CD14-positive monocyte (primary cell): ENCODE results near the gene SYNM. TPM values are rescaled to one million over a fixed set of nuclear protein-coding genes. Genes with fewer than 3 reads are reported as not detected.

Experiments
- DNase-seq, 3 donors: peaks; one replicate each; pipeline ENCODE4 v3.0.0-alpha.2; 2011 to 2022
- H2AFZ ChIP-seq: 2 replicates; pipeline ENCODE4 v1.6.0; 2012; ENCODE audit warnings: mild to moderate bottlenecking, low read depth, low read length, inconsistent platforms; ENCODE audit not compliant: insufficient read depth, poor library complexity, severe bottlenecking
- H3K27ac ChIP-seq, 2 donors: 1 replicate in 1 of 2; 2 replicates in 1 of 2; pipeline ENCODE4 v1.5.1; 2012 to 2013; ENCODE audit warnings: low read length in 2 of 2, control low read depth in 1 of 2, inconsistent platforms in 1 of 2, low read depth in 1 of 2, mild to moderate bottlenecking in 1 of 2
- H3K27me3 ChIP-seq, 2 donors: one replicate each; pipeline versions ENCODE4 v1.6.0 to v1.6.1; 2011 to 2013; ENCODE audit warnings: low read length in 2 of 2; ENCODE audit not compliant: control insufficient read depth in 2 of 2, insufficient read depth in 2 of 2
- H3K36me3 ChIP-seq, 2 donors: replicated peaks in 1 of 2; 1 replicate in 1 of 2; 2 replicates in 1 of 2; pipeline versions ENCODE4 v1.5.1 to v1.6.1; 2012 to 2013; ENCODE audit warnings: low read length in 2 of 2, control low read depth in 1 of 2, inconsistent platforms in 1 of 2, mild to moderate bottlenecking in 1 of 2; ENCODE audit not compliant: insufficient read depth in 2 of 2, control insufficient read depth in 1 of 2
- H3K4me1 ChIP-seq, 2 donors: 1 replicate in 1 of 2; 2 replicates in 1 of 2; pipeline versions ENCODE4 v1.5.1 to v1.6.1; 2012 to 2013; ENCODE audit warnings: low read length in 2 of 2, control low read depth in 1 of 2, inconsistent platforms in 1 of 2, mild to moderate bottlenecking in 1 of 2, moderate library complexity in 1 of 2; ENCODE audit not compliant: insufficient read depth in 2 of 2, control insufficient read depth in 1 of 2
- H3K4me2 ChIP-seq: replicated peaks from 2 replicates; pipeline ENCODE3; 2012; ENCODE audit warnings: low read length, moderate library complexity, mild to moderate bottlenecking; ENCODE audit not compliant: poor library complexity, severe bottlenecking; ENCODE audit errors: extremely low read depth
- H3K4me3 ChIP-seq, 3 experiments: fragments of 200-600 bp in 1 of 3; sonication (generic) in 1 of 3; replicated peaks in 1 of 3; 1 replicate in 2 of 3; 2 replicates in 1 of 3; pipeline ENCODE4 v1.5.1; 2011 to 2013; ENCODE audit warnings: low read length in 3 of 3, mild to moderate bottlenecking in 3 of 3, control low read depth in 2 of 3, low read depth in 2 of 3, inconsistent platforms in 1 of 3, moderate library complexity in 1 of 3
- H3K79me2 ChIP-seq: 2 replicates; pipeline ENCODE4 v1.6.0; 2012; ENCODE audit warnings: mild to moderate bottlenecking, control low read depth, inconsistent platforms, low read length, moderate library complexity; ENCODE audit not compliant: insufficient read depth
- H3K9ac ChIP-seq: 2 replicates; pipeline ENCODE4 v1.6.0; 2017; ENCODE audit warnings: low read length, mild to moderate bottlenecking; ENCODE audit not compliant: insufficient read depth, poor library complexity, severe bottlenecking
- H3K9me3 ChIP-seq, 2 donors: replicated peaks in 1 of 2; 1 replicate in 1 of 2; 2 replicates in 1 of 2; pipeline versions ENCODE4 v1.5.1 to v1.6.1; 2012 to 2013; ENCODE audit warnings: low read length in 2 of 2, control low read depth in 1 of 2; ENCODE audit not compliant: control insufficient read depth in 1 of 2, insufficient read depth in 1 of 2
- H4K20me1 ChIP-seq: 2 replicates; pipeline ENCODE4 v1.6.0; 2012; ENCODE audit warnings: mild to moderate bottlenecking, low read length, control low read depth, moderate library complexity; ENCODE audit not compliant: insufficient read depth
- H3K27ac Mint-ChIP-seq, 7 donors: one replicate each; pipeline ENCODE4 v1.8.0; 2020; ENCODE audit warnings: mild to moderate bottlenecking in 7 of 7, mixed read lengths in 7 of 7, moderate library complexity in 6 of 7, inconsistent platforms in 2 of 7
- H3K27me3 Mint-ChIP-seq, 3 donors: one replicate each; pipeline ENCODE4 v1.8.0; 2021 to 2022; ENCODE audit warnings: low read depth in 3 of 3, mild to moderate bottlenecking in 3 of 3, mixed read lengths in 3 of 3, moderate library complexity in 3 of 3, inconsistent platforms in 1 of 3
- H3K36me3 Mint-ChIP-seq, 2 donors: one replicate each; pipeline ENCODE4 v1.8.0; 2020; ENCODE audit warnings: mixed read lengths in 2 of 2, inconsistent platforms in 1 of 2, mild to moderate bottlenecking in 1 of 2
- H3K4me1 Mint-ChIP-seq: one replicate; pipeline ENCODE4 v1.8.0; 2020; ENCODE audit warnings: mild to moderate bottlenecking, mixed read lengths
- H3K4me3 Mint-ChIP-seq, 2 donors: one replicate each; pipeline ENCODE4 v1.8.0; 2020; ENCODE audit warnings: mild to moderate bottlenecking in 2 of 2, mixed read lengths in 2 of 2, moderate library complexity in 1 of 2
- H3K9me3 Mint-ChIP-seq, 7 donors: one replicate each; pipeline ENCODE4 v1.8.0; 2020 to 2022; ENCODE audit warnings: mixed read lengths in 7 of 7, mild to moderate bottlenecking in 6 of 7, moderate library complexity in 6 of 7, inconsistent platforms in 2 of 7
- WGBS: methylation state at CpG from one replicate; pipeline ENCODE4 v1.1.5; 2013; ENCODE audit warnings: missing lambda C conversion rate; ENCODE audit not compliant: insufficient coverage; 5-methylcytosine and 5-hydroxymethylcytosine counted together
- intact Hi-C, 2 donors: fragments of 100-400 bp; cut with micrococcal nuclease; formaldehyde crosslinking; loops; one replicate each; pipeline versions ENCODE4 v1.15.0 to v1.15.1; 2023
- polyA plus RNA-seq, 3 donors: library from polyadenylated mRNA; depleted of rRNA in 1 of 3; unstranded in 2 of 3; stranded (reverse) in 1 of 3; fragments of 300-500 nt in 2 of 3; fragments of >200 nt in 1 of 3; fragmentation: Illumina TruSeq in 2 of 3; gene quantifications; 1 replicate in 2 of 3; 2 replicates in 1 of 3; pipeline ENCODE4 v1.2.3, GENCODE V29; 2012 to 2021
- TF ChIP-seq, protein P1 (sequence below): fragments of 200-600 bp; IDR thresholded peaks from one replicate; pipeline ENCODE4 v1.8.0; 2022; ENCODE audit warnings: antibody characterized with exemption, mild to moderate bottlenecking

SYNM gene
- polyA plus RNA-seq, 3 donors: 0.04 to 0.05 TPM; not detected in 1

DNA sequence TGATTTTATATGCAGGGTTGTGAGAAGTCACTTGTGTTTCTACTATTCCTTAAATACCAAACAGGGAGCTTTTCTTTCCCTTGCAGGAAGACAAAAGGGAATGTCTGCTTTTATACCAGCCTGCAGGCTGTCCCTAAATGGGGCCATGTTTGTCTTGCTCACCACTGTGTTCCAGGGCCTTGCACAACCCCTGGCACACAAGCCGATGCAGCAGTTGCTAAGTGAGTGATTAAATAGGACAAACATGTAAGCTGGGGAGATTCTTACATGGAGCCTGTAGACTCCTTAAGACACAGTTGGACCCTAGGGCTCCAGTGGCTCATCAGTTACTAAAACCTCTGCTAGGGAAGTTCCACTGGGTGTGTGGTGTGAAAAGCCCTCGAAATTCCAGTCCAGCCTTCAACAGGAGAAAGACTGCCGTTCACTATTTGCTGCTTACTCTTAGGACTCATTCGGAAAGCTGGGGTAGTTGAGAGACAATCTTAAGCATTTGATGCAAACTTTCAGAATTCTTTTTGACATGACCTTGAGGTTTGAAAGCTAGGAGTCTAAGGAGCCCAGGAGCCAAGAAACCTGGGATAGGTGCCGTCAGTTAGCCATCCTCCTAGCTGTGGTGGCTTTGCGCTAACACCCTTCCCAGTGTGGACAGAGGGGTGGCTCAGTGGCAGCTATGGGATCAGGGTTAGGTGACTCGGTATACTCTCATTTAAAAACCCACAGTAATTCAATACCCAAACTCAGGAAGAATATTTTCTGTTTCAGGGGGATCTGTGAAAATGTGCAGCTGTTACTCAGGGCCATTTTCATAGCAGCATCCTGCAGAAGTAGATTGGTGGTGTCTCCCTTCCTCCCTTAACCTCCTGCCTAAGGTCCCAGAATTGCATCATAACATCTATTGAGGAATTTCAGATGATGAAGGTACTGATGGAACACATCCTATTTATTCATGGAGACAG lies 39.1 kb downstream of the SYNM start:
- Mint-ChIP-seq H3K27me3 (peaks cover 0 to 6% (median 0%) of the 10 kb centered on the region in 3 donors), H3K4me3 (no peak overlapping the region), H3K4me1 (no peaks in the 10 kb centered on the region), H3K9me3 (peaks cover 0 to 1% (median 0%) of the 10 kb centered on the region in 7 donors), H3K27ac (no peak overlapping the region), H3K36me3 (no peaks in the 10 kb centered on the region)
- H3K36me3 ChIP-seq: no peaks in the 10 kb centered on the region
- H2AFZ ChIP-seq: no peak overlapping the region
- H4K20me1 ChIP-seq: no peaks in the 10 kb centered on the region
- TF ChIP-seq, protein P1, sequence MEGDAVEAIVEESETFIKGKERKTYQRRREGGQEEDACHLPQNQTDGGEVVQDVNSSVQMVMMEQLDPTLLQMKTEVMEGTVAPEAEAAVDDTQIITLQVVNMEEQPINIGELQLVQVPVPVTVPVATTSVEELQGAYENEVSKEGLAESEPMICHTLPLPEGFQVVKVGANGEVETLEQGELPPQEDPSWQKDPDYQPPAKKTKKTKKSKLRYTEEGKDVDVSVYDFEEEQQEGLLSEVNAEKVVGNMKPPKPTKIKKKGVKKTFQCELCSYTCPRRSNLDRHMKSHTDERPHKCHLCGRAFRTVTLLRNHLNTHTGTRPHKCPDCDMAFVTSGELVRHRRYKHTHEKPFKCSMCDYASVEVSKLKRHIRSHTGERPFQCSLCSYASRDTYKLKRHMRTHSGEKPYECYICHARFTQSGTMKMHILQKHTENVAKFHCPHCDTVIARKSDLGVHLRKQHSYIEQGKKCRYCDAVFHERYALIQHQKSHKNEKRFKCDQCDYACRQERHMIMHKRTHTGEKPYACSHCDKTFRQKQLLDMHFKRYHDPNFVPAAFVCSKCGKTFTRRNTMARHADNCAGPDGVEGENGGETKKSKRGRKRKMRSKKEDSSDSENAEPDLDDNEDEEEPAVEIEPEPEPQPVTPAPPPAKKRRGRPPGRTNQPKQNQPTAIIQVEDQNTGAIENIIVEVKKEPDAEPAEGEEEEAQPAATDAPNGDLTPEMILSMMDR: no peak
- H3K4me3 ChIP-seq: no peak overlapping the region
- no peaks in the 10 kb centered on the region for H3K9me3 ChIP-seq
- intact Hi-C loops: no loop called here
- no peaks in the 10 kb centered on the region for H3K79me2 ChIP-seq
- no peak for DNase-seq
- H3K4me1 ChIP-seq: no peaks in the 10 kb centered on the region
- no peak overlapping the region for H3K4me2 ChIP-seq
- H3K27me3 ChIP-seq: no peaks in the 10 kb centered on the region
- H3K27ac ChIP-seq: no peak overlapping the region
- no peak overlapping the region for H3K9ac ChIP-seq
- 100% methylated on average over 4 of the region's 7 CpGs for WGBS

DNA sequence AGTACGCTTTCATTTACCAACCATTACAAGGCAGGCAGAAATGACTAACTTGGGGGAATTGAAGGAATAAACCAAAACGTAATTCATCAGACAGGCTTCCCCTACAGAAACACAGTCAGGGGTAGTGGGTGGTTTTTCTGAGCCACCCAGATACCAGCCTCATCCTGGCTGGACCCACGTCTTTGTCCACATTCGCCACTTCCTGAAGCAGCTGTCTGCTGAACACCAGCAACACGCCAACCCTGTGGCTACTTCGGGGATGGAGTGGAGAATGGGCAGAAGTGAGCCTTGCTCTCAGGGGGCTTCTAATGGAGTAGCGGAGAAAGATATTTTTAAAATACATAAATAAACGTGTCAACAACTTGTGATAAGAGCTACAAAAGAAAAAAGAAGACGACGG lies 40.1 kb downstream of the SYNM start:
- H3K36me3 Mint-ChIP-seq: no peaks in the 10 kb centered on the region
- Histone ChIP-seq H3K9ac (no peak overlapping the region), H3K4me1 (no peaks in the 10 kb centered on the region), H3K9me3 (no peaks in the 10 kb centered on the region), H3K79me2 (no peaks in the 10 kb centered on the region), H3K36me3 (no peaks in the 10 kb centered on the region), H3K27ac (no peak overlapping the region), H3K4me2 (no peak overlapping the region), H2AFZ (no peak overlapping the region), H4K20me1 (no peaks in the 10 kb centered on the region), H3K27me3 (no peaks in the 10 kb centered on the region), H3K4me3 (no peak overlapping the region)
- H3K27me3 Mint-ChIP-seq: peaks cover 0 to 5% (median 0%) of the 10 kb centered on the region in 3 donors
- H3K27ac Mint-ChIP-seq: peak overlapping the region in 1 of 7 donors; percentile 35
- intact Hi-C loops: no loop called here
- WGBS: 100% methylated on average over 3 of the region's 10 CpGs
- H3K4me1 Mint-ChIP-seq: no peaks in the 10 kb centered on the region
- DNase-seq: no peak
- TF ChIP-seq, protein P1: no peak
- no peak overlapping the region for H3K4me3 Mint-ChIP-seq
- H3K9me3 Mint-ChIP-seq: peaks cover 0 to under 1% (median 0%) of the 10 kb centered on the region in 7 donors
